ENCODE measurements around the gene CUBN. TPM values are rescaled to one million over a fixed set of nuclear protein-coding genes. Genes with fewer than 3 reads are reported as not detected.
A peak's percentile ranks its signal among the peaks of the same experiment; 100 is the strongest.

Gene CUBN
- total RNA-seq, 1 experiment from 2014 or later: 0.46 TPM

DNA sequence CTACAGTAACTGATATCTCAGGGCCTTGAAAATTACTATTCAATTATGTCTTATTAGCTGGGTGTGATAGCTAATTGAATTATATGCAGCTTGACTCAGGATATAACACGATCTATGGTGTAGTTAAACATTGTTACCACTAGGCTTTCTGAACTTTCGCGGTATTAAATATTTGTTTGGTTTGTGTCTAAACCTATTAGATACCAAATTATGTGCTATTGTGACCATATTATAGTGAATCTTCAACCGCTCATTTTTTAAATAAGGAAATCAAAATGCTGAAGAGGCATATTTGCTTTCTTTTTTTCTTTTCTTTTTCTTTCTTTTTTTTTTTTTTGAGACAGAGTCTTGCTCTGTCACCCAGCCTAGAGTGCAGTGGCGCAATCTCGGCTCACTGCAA, 213.1 kb downstream of the CUBN start:
- ATAC-seq: no peak
- no peaks in the 10 kb centered on the region for H3K9me3 Mint-ChIP-seq
- ChIA-PET POLR2A (no interaction called here), CTCF (interaction anchor here (0.8 to 1.6 kb wide), 4 partner anchors 15 to 314 kb away, joined by 3 read pairs; no protein-coding TSS in a partner anchor)
- TF ChIP-seq NFE2L1 (CRISPR knock-in tag; IDR thresholded peaks at IDR 0.05) (no peak), NR1H2 (CRISPR knock-in tag; IDR thresholded peaks at IDR 0.05) (no peak), ZNF232 (CRISPR knock-in tag; IDR thresholded peaks at IDR 0.05) (no peak), EMX1 (CRISPR knock-in tag; IDR thresholded peaks at IDR 0.05) (no peak), OVOL2 (CRISPR knock-in tag; IDR thresholded peaks at IDR 0.05; ENCODE audit: borderline replicate concordance) (no peak)
- H3K4me3 Mint-ChIP-seq: no peak overlapping the region
- no peaks in the 10 kb centered on the region for H3K4me1 Mint-ChIP-seq
- no peaks in the 10 kb centered on the region for H3K27me3 Mint-ChIP-seq (ENCODE audit: low read depth)
- H3K27ac Mint-ChIP-seq: no peak overlapping the region
- no peaks in the 10 kb centered on the region for H3K36me3 Mint-ChIP-seq
- no peak for DNase-seq (ENCODE audit: low spot score)

DNA sequence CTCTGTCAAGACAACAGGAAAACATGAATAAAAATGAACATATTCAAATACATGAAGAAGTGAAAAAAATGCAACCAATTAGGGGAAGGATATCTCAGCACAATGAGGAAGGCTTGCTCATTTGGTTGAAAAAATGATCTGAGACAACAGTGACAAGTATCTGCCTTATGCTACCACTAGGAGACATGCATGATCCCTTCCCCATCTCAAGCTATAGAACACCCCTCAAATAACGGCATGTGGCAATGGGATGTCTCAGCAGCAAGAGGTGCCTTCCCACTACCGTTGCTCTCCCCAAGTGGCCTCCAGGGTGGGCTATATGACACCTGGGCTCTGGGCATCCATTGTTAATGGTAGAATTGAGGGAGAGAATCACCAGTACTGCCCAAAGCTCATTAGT, 214.3 kb downstream of the CUBN start:
- no peak for DNase-seq (ENCODE audit: low spot score)
- ATAC-seq: peak; percentile 88
- Mint-ChIP-seq H3K9me3 (no peaks in the 10 kb centered on the region), H3K27me3 (ENCODE audit: low read depth) (no peaks in the 10 kb centered on the region), H3K4me3 (no peak overlapping the region), H3K27ac (no peak overlapping the region), H3K36me3 (no peaks in the 10 kb centered on the region), H3K4me1 (no peaks in the 10 kb centered on the region)
- ChIA-PET CTCF (interaction anchor here (0.7 to 1.6 kb wide), 4 partner anchors 14 to 147 kb away, joined by 3 to 4 read pairs (median 3); no protein-coding TSS in a partner anchor), POLR2A (no interaction called here)
- no peak for TF ChIP-seq TEAD1 (CRISPR knock-in tag; IDR thresholded peaks at IDR 0.05)
- no peak for TF ChIP-seq TEAD4 (CRISPR knock-in tag; IDR thresholded peaks at IDR 0.05)
- TF ChIP-seq, protein P1, sequence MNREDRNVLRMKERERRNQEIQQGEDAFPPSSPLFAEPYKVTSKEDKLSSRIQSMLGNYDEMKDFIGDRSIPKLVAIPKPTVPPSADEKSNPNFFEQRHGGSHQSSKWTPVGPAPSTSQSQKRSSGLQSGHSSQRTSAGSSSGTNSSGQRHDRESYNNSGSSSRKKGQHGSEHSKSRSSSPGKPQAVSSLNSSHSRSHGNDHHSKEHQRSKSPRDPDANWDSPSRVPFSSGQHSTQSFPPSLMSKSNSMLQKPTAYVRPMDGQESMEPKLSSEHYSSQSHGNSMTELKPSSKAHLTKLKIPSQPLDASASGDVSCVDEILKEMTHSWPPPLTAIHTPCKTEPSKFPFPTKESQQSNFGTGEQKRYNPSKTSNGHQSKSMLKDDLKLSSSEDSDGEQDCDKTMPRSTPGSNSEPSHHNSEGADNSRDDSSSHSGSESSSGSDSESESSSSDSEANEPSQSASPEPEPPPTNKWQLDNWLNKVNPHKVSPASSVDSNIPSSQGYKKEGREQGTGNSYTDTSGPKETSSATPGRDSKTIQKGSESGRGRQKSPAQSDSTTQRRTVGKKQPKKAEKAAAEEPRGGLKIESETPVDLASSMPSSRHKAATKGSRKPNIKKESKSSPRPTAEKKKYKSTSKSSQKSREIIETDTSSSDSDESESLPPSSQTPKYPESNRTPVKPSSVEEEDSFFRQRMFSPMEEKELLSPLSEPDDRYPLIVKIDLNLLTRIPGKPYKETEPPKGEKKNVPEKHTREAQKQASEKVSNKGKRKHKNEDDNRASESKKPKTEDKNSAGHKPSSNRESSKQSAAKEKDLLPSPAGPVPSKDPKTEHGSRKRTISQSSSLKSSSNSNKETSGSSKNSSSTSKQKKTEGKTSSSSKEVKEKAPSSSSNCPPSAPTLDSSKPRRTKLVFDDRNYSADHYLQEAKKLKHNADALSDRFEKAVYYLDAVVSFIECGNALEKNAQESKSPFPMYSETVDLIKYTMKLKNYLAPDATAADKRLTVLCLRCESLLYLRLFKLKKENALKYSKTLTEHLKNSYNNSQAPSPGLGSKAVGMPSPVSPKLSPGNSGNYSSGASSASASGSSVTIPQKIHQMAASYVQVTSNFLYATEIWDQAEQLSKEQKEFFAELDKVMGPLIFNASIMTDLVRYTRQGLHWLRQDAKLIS (CRISPR knock-in tag; IDR thresholded peaks at IDR 0.05; ENCODE audit: borderline replicate concordance): no peak
- no peak for TF ChIP-seq OVOL2 (CRISPR knock-in tag; IDR thresholded peaks at IDR 0.05; ENCODE audit: borderline replicate concordance)
- no peak for TF ChIP-seq ETV6 (CRISPR knock-in tag; IDR thresholded peaks at IDR 0.05)
- TF ChIP-seq, protein P2, sequence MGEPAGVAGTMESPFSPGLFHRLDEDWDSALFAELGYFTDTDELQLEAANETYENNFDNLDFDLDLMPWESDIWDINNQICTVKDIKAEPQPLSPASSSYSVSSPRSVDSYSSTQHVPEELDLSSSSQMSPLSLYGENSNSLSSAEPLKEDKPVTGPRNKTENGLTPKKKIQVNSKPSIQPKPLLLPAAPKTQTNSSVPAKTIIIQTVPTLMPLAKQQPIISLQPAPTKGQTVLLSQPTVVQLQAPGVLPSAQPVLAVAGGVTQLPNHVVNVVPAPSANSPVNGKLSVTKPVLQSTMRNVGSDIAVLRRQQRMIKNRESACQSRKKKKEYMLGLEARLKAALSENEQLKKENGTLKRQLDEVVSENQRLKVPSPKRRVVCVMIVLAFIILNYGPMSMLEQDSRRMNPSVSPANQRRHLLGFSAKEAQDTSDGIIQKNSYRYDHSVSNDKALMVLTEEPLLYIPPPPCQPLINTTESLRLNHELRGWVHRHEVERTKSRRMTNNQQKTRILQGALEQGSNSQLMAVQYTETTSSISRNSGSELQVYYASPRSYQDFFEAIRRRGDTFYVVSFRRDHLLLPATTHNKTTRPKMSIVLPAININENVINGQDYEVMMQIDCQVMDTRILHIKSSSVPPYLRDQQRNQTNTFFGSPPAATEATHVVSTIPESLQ (CRISPR knock-in tag; IDR thresholded peaks at IDR 0.05): no peak
- TF ChIP-seq, protein P3, sequence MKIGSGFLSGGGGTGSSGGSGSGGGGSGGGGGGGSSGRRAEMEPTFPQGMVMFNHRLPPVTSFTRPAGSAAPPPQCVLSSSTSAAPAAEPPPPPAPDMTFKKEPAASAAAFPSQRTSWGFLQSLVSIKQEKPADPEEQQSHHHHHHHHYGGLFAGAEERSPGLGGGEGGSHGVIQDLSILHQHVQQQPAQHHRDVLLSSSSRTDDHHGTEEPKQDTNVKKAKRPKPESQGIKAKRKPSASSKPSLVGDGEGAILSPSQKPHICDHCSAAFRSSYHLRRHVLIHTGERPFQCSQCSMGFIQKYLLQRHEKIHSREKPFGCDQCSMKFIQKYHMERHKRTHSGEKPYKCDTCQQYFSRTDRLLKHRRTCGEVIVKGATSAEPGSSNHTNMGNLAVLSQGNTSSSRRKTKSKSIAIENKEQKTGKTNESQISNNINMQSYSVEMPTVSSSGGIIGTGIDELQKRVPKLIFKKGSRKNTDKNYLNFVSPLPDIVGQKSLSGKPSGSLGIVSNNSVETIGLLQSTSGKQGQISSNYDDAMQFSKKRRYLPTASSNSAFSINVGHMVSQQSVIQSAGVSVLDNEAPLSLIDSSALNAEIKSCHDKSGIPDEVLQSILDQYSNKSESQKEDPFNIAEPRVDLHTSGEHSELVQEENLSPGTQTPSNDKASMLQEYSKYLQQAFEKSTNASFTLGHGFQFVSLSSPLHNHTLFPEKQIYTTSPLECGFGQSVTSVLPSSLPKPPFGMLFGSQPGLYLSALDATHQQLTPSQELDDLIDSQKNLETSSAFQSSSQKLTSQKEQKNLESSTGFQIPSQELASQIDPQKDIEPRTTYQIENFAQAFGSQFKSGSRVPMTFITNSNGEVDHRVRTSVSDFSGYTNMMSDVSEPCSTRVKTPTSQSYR (CRISPR knock-in tag; IDR thresholded peaks at IDR 0.05): no peak
- TF ChIP-seq FOXP1 (CRISPR knock-in tag; IDR thresholded peaks at IDR 0.05; ENCODE audit: borderline replicate concordance): no peak
- no peak for TF ChIP-seq SP1 (CRISPR knock-in tag; conservative IDR thresholded peaks at IDR 0.05)
- no peak for TF ChIP-seq RORB (CRISPR knock-in tag; IDR thresholded peaks at IDR 0.05)
- TF ChIP-seq, protein P4, sequence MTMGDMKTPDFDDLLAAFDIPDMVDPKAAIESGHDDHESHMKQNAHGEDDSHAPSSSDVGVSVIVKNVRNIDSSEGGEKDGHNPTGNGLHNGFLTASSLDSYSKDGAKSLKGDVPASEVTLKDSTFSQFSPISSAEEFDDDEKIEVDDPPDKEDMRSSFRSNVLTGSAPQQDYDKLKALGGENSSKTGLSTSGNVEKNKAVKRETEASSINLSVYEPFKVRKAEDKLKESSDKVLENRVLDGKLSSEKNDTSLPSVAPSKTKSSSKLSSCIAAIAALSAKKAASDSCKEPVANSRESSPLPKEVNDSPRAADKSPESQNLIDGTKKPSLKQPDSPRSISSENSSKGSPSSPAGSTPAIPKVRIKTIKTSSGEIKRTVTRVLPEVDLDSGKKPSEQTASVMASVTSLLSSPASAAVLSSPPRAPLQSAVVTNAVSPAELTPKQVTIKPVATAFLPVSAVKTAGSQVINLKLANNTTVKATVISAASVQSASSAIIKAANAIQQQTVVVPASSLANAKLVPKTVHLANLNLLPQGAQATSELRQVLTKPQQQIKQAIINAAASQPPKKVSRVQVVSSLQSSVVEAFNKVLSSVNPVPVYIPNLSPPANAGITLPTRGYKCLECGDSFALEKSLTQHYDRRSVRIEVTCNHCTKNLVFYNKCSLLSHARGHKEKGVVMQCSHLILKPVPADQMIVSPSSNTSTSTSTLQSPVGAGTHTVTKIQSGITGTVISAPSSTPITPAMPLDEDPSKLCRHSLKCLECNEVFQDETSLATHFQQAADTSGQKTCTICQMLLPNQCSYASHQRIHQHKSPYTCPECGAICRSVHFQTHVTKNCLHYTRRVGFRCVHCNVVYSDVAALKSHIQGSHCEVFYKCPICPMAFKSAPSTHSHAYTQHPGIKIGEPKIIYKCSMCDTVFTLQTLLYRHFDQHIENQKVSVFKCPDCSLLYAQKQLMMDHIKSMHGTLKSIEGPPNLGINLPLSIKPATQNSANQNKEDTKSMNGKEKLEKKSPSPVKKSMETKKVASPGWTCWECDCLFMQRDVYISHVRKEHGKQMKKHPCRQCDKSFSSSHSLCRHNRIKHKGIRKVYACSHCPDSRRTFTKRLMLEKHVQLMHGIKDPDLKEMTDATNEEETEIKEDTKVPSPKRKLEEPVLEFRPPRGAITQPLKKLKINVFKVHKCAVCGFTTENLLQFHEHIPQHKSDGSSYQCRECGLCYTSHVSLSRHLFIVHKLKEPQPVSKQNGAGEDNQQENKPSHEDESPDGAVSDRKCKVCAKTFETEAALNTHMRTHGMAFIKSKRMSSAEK (CRISPR knock-in tag; IDR thresholded peaks at IDR 0.05; ENCODE audit: borderline replicate concordance): no peak
- TF ChIP-seq ESRRA (CRISPR knock-in tag; IDR thresholded peaks at IDR 0.05; ENCODE audit: borderline replicate concordance): no peak
- TF ChIP-seq, protein P5, sequence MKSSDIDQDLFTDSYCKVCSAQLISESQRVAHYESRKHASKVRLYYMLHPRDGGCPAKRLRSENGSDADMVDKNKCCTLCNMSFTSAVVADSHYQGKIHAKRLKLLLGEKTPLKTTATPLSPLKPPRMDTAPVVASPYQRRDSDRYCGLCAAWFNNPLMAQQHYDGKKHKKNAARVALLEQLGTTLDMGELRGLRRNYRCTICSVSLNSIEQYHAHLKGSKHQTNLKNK (CRISPR knock-in tag; IDR thresholded peaks at IDR 0.05): no peak
- TF ChIP-seq ATF1 (CRISPR knock-in tag; IDR thresholded peaks at IDR 0.05): no peak
- TF ChIP-seq ZBTB21 (CRISPR knock-in tag; IDR thresholded peaks at IDR 0.05; ENCODE audit: borderline replicate concordance): no peak
- no peak for TF ChIP-seq SMAD3 (CRISPR knock-in tag; IDR thresholded peaks at IDR 0.05; ENCODE audit: borderline replicate concordance)
- TF ChIP-seq ZNF396 (CRISPR knock-in tag; IDR thresholded peaks at IDR 0.05; ENCODE audit: borderline replicate concordance): no peak
- no peak for TF ChIP-seq SOX15 (CRISPR knock-in tag; IDR thresholded peaks at IDR 0.05)

All from WTC11 (cell line).